Adrenal gland (tissue), 5 donors: Measurements from ENCODE around the gene DLG2.
A peak's percentile ranks its signal among the peaks of the same experiment; 100 is the strongest.

Experiments used
- CTCF ChIP-seq, 6 experiments: fragments of 450-650 bp in 4 of 6; fragments of 200-600 bp in 2 of 6; sonication (generic) in 1 of 6; IDR thresholded peaks; 1 replicate in 5 of 6; 2 replicates in 1 of 6; pipeline versions ENCODE4 v1.5.1 to v1.8.0; 2016 to 2021; ENCODE audit warnings: antibody characterized with exemption in 6 of 6, mild to moderate bottlenecking in 2 of 6, moderate library complexity in 1 of 6
- POLR2A ChIP-seq, 2 donors: fragments of 450-650 bp; IDR thresholded peaks; one replicate each; pipeline ENCODE4 v1.6.1; 2017; ENCODE audit warnings: antibody characterized with exemption in 2 of 2, mild to moderate bottlenecking in 2 of 2, moderate library complexity in 1 of 2
- donor health status: DM: no; HTN: no; CAD: no.

GRCh38 chr11:85627998-85628770 lies 1.0 kb upstream of the DLG2 start, which contains the start of gene TMEM126B:
- TF ChIP-seq CTCF (IDR thresholded peaks at IDR 0.05) (no peak), POLR2A (IDR thresholded peaks at IDR 0.05) (peak; percentile 77 to 92)
